ENCODE measurements around the gene RBBP5.

DNA sequence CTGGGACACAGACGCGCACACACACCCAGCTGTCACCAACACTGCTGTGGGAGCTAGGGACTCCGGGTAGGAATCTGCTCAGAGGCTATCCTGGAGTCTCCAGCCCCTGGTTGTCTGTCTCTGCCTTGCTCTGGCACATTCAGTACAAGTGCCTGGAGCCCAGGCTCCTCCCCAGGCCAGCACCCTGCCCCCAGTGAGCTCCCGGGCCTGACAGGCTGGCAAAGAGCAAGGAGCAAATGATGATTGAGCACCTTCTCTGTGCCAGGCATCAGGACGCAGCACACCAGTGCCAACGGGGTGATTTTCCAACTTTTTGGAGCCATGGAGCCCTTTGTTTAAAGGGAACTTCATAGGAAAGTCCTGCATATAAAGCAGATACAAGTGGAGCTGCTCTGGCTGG is 72.3 kb downstream of the RBBP5 start:
- TF ChIP-seq CTCF (IDR thresholded peaks at IDR 0.05; ENCODE audit: insufficient read depth, low read depth, low read length) (no peak), EZH2 (IDR thresholded peaks at IDR 0.05; ENCODE audit: insufficient read depth, low read length) (no peak)

All from astrocyte (in vitro differentiated cells and primary cell).